Stomach (tissue), 9 donors: ENCODE data around the gene SH3TC1. TPM values are rescaled to one million over a fixed set of nuclear protein-coding genes. Genes with fewer than 3 reads are reported as not detected.

Experiments
- DNase-seq, 2 donors: peaks; one replicate each; pipeline versions ENCODE4 v3.0.0 to v3.0.0-alpha.2; 2013 to 2019
- H3K27ac ChIP-seq, 5 donors: fragments of 200-600 bp in 4 of 5; sonication (generic) in 4 of 5; one replicate each; pipeline ENCODE4 v1.5.1; 2013 to 2019; ENCODE audit warnings: mild to moderate bottlenecking in 1 of 5, moderate library complexity in 1 of 5
- H3K27me3 ChIP-seq, 3 donors: fragments of 200-600 bp; sonication (generic); one replicate each; pipeline ENCODE4 v1.5.1; 2017 to 2019; ENCODE audit warnings: mixed run types in 1 of 3
- H3K36me3 ChIP-seq, 4 donors: fragments of 200-600 bp; sonication (generic); 1 replicate in 3 of 4; 2 replicates in 1 of 4; pipeline ENCODE4 v1.5.1; 2016 to 2019
- H3K4me1 ChIP-seq, 4 donors: fragments of 200-600 bp; sonication (generic); one replicate each; pipeline ENCODE4 v1.5.1; 2016 to 2019
- H3K4me3 ChIP-seq, 4 donors: fragments of 200-600 bp; sonication (generic) in 3 of 4; one replicate each; pipeline ENCODE4 v1.5.1; 2016 to 2019; ENCODE audit warnings: mild to moderate bottlenecking in 1 of 4
- H3K9me3 ChIP-seq, 4 donors: fragments of 200-600 bp; sonication (generic); one replicate each; pipeline ENCODE4 v1.5.1; 2016 to 2019
- EP300 ChIP-seq: sonication (generic); formaldehyde crosslinking; IDR thresholded peaks from one replicate; pipeline ENCODE4 v1.6.1; 2017; ENCODE audit warnings: antibody characterized with exemption
- POLR2A ChIP-seq, 4 donors: fragments of 450-650 bp; IDR thresholded peaks; one replicate each; pipeline ENCODE4 v1.6.1; 2016; ENCODE audit warnings: antibody characterized with exemption in 4 of 4, control low read depth in 2 of 4, mild to moderate bottlenecking in 1 of 4, moderate library complexity in 1 of 4
- POLR2AphosphoS5 ChIP-seq, 3 donors: sonication (generic); formaldehyde crosslinking; IDR thresholded peaks; one replicate each; pipeline ENCODE4 v1.6.1; 2016; ENCODE audit warnings: antibody characterized with exemption in 3 of 3
- WGBS, 5 donors: extraction: QIAGEN DNeasy Blood & Tissue Kit in 3 of 5; methylation state at CpG; one replicate each; pipeline versions ENCODE4 v1.1.5 to v1.1.7; 2013 to 2018; 5-methylcytosine and 5-hydroxymethylcytosine counted together
- intact Hi-C: fragments of 100-400 bp; cut with DNase I; formaldehyde crosslinking; loops from one replicate; pipeline ENCODE4 v1.15.1; 2023; ENCODE audit warnings: low total_unique reads
- polyA plus RNA-seq, 3 donors: library from polyadenylated mRNA; stranded (reverse); fragments of 200-250 nt; gene quantifications; one replicate each; pipeline ENCODE4 v1.2.3, GENCODE V29; 2013
- total RNA-seq, 5 donors: library from RNA; depleted of rRNA; stranded (reverse); fragments of >200 nt; gene quantifications; one replicate each; pipeline versions ENCODE4 v1.1.0 to v1.2.3, GENCODE V29; 2014 to 2016
- TF ChIP-seq, protein P1 (sequence below), 7 experiments: fragments of 450-650 bp in 4 of 7; fragments of 200-600 bp in 3 of 7; sonication (generic) in 3 of 7; IDR thresholded peaks; one replicate each; pipeline ENCODE4 v1.5.1; 2016 to 2019; ENCODE audit warnings: antibody characterized with exemption in 7 of 7, control low read depth in 2 of 7, mild to moderate bottlenecking in 1 of 7
- donor health status: healthy with polysubstance abuse.
- donor health status: Bipolar disorder and iron deficiency.
- donor health status: healthy.

The SH3TC1 gene
- total and polyA plus RNA-seq, 8 donors: 12.0 to 96.2 (median 27.9) TPM

DNA sequence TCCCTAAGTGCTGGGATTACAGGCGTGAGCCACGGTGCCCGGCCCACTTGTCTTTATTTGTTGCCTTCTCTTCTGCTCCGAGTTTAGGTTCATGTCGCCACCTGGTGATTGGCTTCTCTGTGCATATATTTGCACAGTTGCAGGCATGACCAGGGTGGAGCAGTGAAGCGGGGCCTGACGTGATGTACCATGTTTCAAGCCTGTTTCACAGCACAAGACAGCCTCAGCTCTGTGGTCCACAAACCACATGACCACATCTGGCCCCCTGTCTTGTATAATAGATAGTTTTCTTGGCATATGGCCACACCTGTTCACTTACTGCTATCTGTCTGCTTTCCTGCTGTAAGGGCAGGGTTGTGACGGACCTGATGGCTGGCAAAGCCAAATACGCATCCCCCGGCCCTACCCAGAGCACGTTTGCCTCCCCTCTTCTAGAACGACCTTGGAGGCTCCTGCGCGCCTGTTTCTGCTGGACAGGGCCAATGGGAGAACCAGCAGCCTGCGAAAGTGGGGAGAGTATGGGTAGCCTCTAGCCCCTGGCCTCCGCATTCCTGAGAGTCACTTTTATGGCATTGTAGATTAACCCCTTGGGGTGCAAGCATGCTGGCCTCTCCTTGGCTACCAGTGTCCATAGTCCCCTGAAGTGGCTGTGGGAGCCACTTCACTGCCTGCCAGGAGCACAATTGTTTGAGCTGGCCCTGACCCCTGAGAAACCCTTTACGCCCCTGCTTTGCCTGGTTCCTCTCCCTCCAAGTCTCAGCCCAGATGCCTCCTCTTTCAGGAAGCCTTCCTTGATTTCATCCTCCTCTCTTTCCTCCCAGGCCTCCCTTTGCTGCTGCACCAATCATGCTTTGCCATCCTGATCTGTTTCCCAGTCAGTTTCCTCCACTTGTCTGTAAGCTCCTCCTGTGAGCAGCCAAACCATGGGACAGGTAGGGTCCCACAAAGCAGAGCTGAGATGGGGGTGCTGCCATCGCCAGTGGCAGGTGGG lies 6.0 kb upstream of the SH3TC1 start:
- no peaks in the 10 kb centered on the region for H3K36me3 ChIP-seq
- no peaks in the 10 kb centered on the region for H3K27me3 ChIP-seq
- H3K4me1 ChIP-seq: peaks cover 24 to 71% (median 44%) of the 10 kb centered on the region in 4 donors
- H3K4me3 ChIP-seq: no peak overlapping the region
- intact Hi-C loops: no loop called here
- TF ChIP-seq, protein P1, sequence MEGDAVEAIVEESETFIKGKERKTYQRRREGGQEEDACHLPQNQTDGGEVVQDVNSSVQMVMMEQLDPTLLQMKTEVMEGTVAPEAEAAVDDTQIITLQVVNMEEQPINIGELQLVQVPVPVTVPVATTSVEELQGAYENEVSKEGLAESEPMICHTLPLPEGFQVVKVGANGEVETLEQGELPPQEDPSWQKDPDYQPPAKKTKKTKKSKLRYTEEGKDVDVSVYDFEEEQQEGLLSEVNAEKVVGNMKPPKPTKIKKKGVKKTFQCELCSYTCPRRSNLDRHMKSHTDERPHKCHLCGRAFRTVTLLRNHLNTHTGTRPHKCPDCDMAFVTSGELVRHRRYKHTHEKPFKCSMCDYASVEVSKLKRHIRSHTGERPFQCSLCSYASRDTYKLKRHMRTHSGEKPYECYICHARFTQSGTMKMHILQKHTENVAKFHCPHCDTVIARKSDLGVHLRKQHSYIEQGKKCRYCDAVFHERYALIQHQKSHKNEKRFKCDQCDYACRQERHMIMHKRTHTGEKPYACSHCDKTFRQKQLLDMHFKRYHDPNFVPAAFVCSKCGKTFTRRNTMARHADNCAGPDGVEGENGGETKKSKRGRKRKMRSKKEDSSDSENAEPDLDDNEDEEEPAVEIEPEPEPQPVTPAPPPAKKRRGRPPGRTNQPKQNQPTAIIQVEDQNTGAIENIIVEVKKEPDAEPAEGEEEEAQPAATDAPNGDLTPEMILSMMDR (IDR thresholded peaks at IDR 0.05): peak in 3 of 7 experiments; percentile 14 to 67 (median 40)
- no peak for TF ChIP-seq POLR2A (IDR thresholded peaks at IDR 0.05)
- peak in 1 of 3 donors; percentile 55 for TF ChIP-seq POLR2AphosphoS5 (IDR thresholded peaks at IDR 0.05)
- H3K9me3 ChIP-seq: no peaks in the 10 kb centered on the region
- DNase-seq: peak; percentile 82 to 93
- WGBS, 5 donors: 39 to 48% (median 46%) methylated on average over 18 of the region's 18 CpGs
- H3K27ac ChIP-seq: peak overlapping the region; percentile 43 to 78 (median 71)

DNA sequence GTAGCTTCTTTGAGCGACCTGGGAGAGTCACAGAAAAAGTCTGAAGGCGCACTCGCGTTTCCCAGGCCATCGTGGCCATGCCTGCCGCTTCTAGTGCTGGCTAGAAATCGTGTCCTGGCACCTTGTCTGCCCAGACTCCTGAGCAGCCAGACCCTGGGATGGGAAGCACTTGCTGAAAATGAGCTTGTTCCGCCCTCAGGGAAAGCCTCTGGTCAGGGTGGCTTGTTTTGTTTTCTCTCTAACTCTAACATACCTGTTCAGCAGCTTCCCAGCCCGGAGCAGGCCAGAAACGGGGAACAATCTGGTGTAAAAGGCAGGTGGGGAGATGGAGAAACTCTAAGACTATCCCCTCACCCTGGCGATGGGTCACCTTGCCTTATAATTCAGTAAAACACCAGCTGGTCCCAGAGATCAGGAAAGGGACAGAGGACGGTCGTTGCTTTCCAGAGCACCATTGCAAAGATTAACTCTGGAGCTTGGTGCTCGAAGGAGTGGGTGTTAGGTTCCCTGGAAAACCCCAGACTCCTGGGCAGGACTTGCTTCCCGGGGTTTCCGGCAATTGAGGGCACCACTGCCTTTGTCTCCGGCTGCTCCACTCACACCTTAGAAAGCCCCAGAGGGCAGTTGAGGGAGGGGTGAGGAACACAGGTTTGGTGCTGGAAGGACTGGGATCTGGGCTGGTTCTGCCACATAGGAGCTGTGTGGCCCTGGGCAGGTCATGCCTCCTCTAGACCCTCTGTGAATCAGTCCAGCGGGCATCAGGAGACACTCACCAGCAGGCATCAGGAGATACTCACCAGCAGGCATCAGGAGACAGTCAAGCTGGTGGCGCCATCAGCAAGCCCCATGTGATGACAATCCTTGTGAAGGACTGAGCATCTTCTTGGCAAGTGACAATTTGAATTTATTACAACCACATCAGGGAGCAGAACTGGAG lies 4.5 kb upstream of the SH3TC1 start:
- Histone ChIP-seq H3K27me3 (no peaks in the 10 kb centered on the region), H3K4me3 (no peak overlapping the region), H3K27ac (peak overlapping the region in 1 of 5 donors; percentile 26), H3K9me3 (no peaks in the 10 kb centered on the region), H3K4me1 (peaks cover 27 to 74% (median 47%) of the 10 kb centered on the region in 4 donors), H3K36me3 (no peaks in the 10 kb centered on the region)
- TF ChIP-seq POLR2A (IDR thresholded peaks at IDR 0.05) (no peak), EP300 (no peak), POLR2AphosphoS5 (IDR thresholded peaks at IDR 0.05) (no peak)
- TF ChIP-seq, protein P1 (IDR thresholded peaks at IDR 0.05): no peak
- intact Hi-C loops: no loop called here
- DNase-seq: no peak
- WGBS, 5 donors: 63 to 67% (median 66%) methylated on average over 19 of the region's 19 CpGs

DNA sequence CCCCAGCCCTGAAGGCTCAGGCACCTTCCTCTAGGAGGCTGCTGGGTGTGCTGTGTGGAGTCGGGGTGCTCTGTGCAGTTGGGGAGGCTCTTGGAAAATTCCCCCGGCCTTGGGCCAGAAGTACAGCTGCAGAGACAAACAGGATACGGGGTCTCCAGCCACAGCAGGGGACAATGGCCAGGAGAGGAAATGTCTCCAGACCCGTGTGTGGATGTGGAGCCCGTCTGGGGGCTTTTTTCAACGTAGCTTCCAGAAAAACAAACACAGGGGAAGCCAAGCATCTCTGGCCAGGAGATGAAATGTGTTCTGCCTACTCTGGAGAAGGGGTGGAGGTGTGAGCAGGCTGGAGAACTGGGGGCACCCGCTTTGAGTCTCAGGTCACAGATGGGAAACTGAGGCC lies 3.7 kb upstream of the SH3TC1 start:
- Histone ChIP-seq H3K27me3 (no peaks in the 10 kb centered on the region), H3K4me3 (no peak overlapping the region), H3K9me3 (no peaks in the 10 kb centered on the region), H3K4me1 (peaks cover 25 to 74% (median 48%) of the 10 kb centered on the region in 4 donors), H3K27ac (peak overlapping the region in 3 of 5 donors; percentile 8 to 37 (median 26)), H3K36me3 (no peaks in the 10 kb centered on the region)
- DNase-seq: no peak
- WGBS, 5 donors: 69 to 83% (median 71%) methylated on average over 7 of the region's 7 CpGs
- no peak for TF ChIP-seq POLR2A (IDR thresholded peaks at IDR 0.05)
- TF ChIP-seq, protein P1 (IDR thresholded peaks at IDR 0.05): no peak
- no peak for TF ChIP-seq POLR2AphosphoS5 (IDR thresholded peaks at IDR 0.05)
- TF ChIP-seq EP300: no peak
- intact Hi-C loops: no loop called here
